Vagina (tissue), 2 donors: ENCODE data around the gene ZW10.

Source experiments
- CTCF ChIP-seq, 3 experiments: fragments of 450-650 bp in 2 of 3; fragments of 200-600 bp in 1 of 3; sonication (generic) in 1 of 3; IDR thresholded peaks; one replicate each; pipeline ENCODE4 v1.5.1; 2017 to 2019; ENCODE audit warnings: antibody characterized with exemption in 3 of 3, mild to moderate bottlenecking in 2 of 3, moderate library complexity in 2 of 3
- POLR2A ChIP-seq, 2 donors: fragments of 450-650 bp; IDR thresholded peaks; one replicate each; pipeline ENCODE4 v1.6.1; 2017; ENCODE audit warnings: antibody characterized with exemption in 2 of 2, mild to moderate bottlenecking in 2 of 2, moderate library complexity in 2 of 2
- POLR2AphosphoS5 ChIP-seq, 2 donors: sonication (generic); formaldehyde crosslinking; IDR thresholded peaks; one replicate each; pipeline ENCODE4 v1.9.0; 2017; ENCODE audit warnings: antibody characterized with exemption in 2 of 2, mild to moderate bottlenecking in 2 of 2, low read depth in 1 of 2; ENCODE audit not compliant: insufficient read depth in 1 of 2

DNA sequence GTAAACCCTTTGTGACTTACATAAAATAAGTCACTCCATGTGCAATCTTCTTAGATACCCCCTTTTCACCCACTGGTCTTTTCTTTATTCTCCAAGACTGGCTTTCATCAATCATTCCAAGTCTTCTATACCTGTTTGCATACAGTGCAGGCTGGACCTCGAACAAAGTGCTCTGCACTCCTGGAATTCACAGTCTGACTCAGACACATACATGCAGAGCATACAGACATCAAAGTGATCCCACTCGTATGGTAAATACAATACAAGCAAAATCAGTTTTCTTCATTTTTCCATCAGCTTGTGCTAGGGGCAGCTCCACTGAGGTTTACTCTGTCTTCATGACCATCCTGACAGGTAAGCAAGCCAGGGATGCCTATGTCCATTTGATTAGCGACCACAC is 50.6 kb downstream of the ZW10 start:
- TF ChIP-seq CTCF (IDR thresholded peaks at IDR 0.05) = no peak
- TF ChIP-seq POLR2AphosphoS5 (IDR thresholded peaks at IDR 0.05; ENCODE audit: insufficient read depth in 1 of 2, low read depth in 1 of 2) = no peak
- no peak for TF ChIP-seq POLR2A (IDR thresholded peaks at IDR 0.05)
